ENCODE data around the gene WWTR1. TPM values are rescaled to one million over a fixed set of nuclear protein-coding genes. Genes with fewer than 3 reads are reported as not detected.

Gene WWTR1
- polyA plus RNA-seq, 2 donors = 29.2 to 31.2 TPM

DNA sequence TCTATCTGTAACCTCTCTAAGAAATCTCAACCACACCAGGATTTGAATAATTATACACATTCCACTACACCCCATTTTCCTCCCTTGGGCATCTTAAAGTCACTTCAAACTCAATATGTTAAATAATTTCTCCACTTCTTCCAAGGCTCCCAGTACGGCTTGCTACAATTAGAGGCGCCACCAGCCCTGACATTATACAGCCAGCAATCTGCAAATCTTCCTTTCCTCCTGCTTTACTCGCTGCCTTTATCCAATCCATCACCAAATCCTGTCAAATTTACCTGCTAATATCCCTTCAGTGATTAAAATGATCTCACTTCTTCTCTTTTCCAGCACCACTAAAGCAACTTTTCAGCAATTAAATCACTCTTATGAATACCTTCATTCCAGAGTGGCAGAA is 13.9 kb downstream of the WWTR1 start:
- H3K4me3 ChIP-seq (ENCODE audit: low read depth in 1 of 2, low read length in 2 of 2) = no peak overlapping the region
- H3K27me3 ChIP-seq (ENCODE audit: control insufficient read depth in 1 of 2, insufficient read depth in 2 of 2, low read length in 2 of 2) = no peaks in the 10 kb centered on the region
- H3K9me3 ChIP-seq (ENCODE audit: control insufficient read depth in 2 of 2, insufficient read depth in 1 of 2, low read depth in 1 of 2, low read length in 1 of 2) = no peaks in the 10 kb centered on the region
- H3K4me1 ChIP-seq (ENCODE audit: control insufficient read depth in 2 of 2, insufficient read depth in 2 of 2, low read length in 1 of 2) = peaks cover 2 to 3% of the 10 kb centered on the region in 2 donors
- 68 to 75% methylated on average over 3 of the region's 3 CpGs for WGBS, 2 donors
- no peaks in the 10 kb centered on the region for H3K36me3 ChIP-seq (ENCODE audit: control insufficient read depth in 2 of 2, insufficient read depth in 2 of 2, low read length in 1 of 2)
- H3K27ac ChIP-seq (ENCODE audit: low read depth in 2 of 2, low read length in 1 of 2) = no peak overlapping the region

DNA sequence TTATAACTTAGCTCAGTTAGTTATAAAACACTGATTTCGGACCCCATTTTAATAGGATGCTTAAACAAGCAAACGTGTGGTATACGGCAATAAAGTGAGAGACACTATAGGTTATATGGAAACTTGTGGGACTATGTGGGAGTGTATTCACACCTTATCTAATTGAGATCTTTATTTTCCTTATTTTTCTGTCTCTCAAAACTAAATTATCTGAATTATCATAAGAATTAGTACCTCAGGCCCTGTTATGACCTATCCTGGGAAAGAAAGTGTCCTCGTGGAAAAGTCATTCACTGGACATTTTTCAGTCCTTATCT is 14.4 kb downstream of the WWTR1 start:
- H3K27ac ChIP-seq (ENCODE audit: low read depth in 2 of 2, low read length in 1 of 2) = no peak overlapping the region
- H3K4me1 ChIP-seq (ENCODE audit: control insufficient read depth in 2 of 2, insufficient read depth in 2 of 2, low read length in 1 of 2) = peaks cover 2 to 3% of the 10 kb centered on the region in 2 donors
- no peak overlapping the region for H3K4me3 ChIP-seq (ENCODE audit: low read depth in 1 of 2, low read length in 2 of 2)

DNA sequence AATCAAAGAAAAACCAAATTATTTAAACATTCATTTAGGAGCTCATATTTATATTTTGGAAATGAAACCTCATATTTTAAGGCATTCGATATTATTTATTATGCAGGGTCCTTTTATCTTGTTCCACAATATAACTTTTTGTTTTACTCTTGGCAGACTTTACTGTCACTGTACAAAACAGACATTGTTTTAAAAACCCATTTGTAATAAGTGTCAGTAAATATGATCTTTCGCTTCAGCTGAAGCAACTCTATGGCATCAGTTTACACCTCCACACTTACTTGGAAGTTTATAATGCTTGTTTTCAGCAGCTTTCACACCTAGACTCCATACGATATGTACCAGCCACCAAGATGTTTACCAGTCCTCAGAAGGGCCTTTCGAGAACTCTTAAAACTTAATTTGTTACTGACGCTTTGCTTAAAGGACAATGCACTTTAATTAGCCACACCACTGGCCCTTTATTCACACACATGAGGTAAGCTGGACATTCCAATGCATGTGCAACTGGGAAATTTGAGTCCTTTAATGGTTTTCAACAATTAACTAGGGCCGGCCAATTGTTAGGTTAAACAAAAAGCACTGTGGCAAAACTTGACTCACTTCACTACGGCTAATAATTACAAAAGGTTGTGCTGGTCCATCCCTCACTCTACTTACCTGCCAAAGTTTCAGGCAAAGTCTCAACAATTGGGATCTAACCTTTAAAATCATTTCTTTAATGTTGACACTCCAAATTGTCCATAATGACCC is 16.7 kb downstream of the WWTR1 start:
- 59 to 64% methylated on average over 7 of the region's 7 CpGs for WGBS, 2 donors
- Histone ChIP-seq H3K9me3 (ENCODE audit: control insufficient read depth in 2 of 2, insufficient read depth in 1 of 2, low read depth in 1 of 2, low read length in 1 of 2) (no peaks in the 10 kb centered on the region), H3K27ac (ENCODE audit: low read depth in 2 of 2, low read length in 1 of 2) (no peak overlapping the region), H3K36me3 (ENCODE audit: control insufficient read depth in 2 of 2, insufficient read depth in 2 of 2, low read length in 1 of 2) (no peaks in the 10 kb centered on the region), H3K4me1 (ENCODE audit: control insufficient read depth in 2 of 2, insufficient read depth in 2 of 2, low read length in 1 of 2) (no peaks in the 10 kb centered on the region), H3K27me3 (ENCODE audit: control insufficient read depth in 1 of 2, insufficient read depth in 2 of 2, low read length in 2 of 2) (no peaks in the 10 kb centered on the region), H3K4me3 (ENCODE audit: low read depth in 1 of 2, low read length in 2 of 2) (no peak overlapping the region)

More for the DNA sequence above, 14.4 kb downstream of the WWTR1 start:
- no peaks in the 10 kb centered on the region for H3K27me3 ChIP-seq (ENCODE audit: control insufficient read depth in 1 of 2, insufficient read depth in 2 of 2, low read length in 2 of 2)
- no peaks in the 10 kb centered on the region for H3K9me3 ChIP-seq (ENCODE audit: control insufficient read depth in 2 of 2, insufficient read depth in 1 of 2, low read depth in 1 of 2, low read length in 1 of 2)
- WGBS, 2 donors = 62 to 75% methylated on average over 4 of the region's 4 CpGs
- no peaks in the 10 kb centered on the region for H3K36me3 ChIP-seq (ENCODE audit: control insufficient read depth in 2 of 2, insufficient read depth in 2 of 2, low read length in 1 of 2)

DNA sequence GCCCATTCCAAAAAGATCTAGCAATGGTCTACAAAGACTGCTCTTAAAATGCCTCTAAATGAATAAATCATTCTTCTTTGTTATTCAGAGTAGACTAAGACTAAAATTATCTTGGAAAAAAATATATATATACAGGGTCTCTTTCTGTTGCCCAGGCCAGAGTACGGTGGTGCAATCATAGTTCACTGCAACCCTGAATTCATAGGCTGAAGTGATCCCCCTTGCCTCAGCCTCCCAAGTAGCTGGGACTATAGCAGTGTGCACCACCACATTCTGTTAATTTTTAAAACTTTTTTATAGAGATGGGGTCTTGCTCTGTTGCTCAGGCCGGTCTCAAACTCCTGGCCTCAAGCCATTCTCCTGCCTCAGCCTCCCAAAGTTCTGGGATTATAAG is 18.7 kb downstream of the WWTR1 start:
- no peaks in the 10 kb centered on the region for H3K36me3 ChIP-seq (ENCODE audit: control insufficient read depth in 2 of 2, insufficient read depth in 2 of 2, low read length in 1 of 2)
- H3K9me3 ChIP-seq (ENCODE audit: control insufficient read depth in 2 of 2, insufficient read depth in 1 of 2, low read depth in 1 of 2, low read length in 1 of 2) = no peaks in the 10 kb centered on the region
- H3K4me1 ChIP-seq (ENCODE audit: control insufficient read depth in 2 of 2, insufficient read depth in 2 of 2, low read length in 1 of 2) = peaks cover 0 to under 1% of the 10 kb centered on the region in 2 donors
- H3K27me3 ChIP-seq (ENCODE audit: control insufficient read depth in 1 of 2, insufficient read depth in 2 of 2, low read length in 2 of 2) = no peaks in the 10 kb centered on the region
- 72 to 85% methylated on average over 2 of the region's 2 CpGs for WGBS, 2 donors
- peak overlapping the region in 1 of 2 donors; percentile 15 for H3K4me3 ChIP-seq (ENCODE audit: low read depth in 1 of 2, low read length in 2 of 2)
- H3K27ac ChIP-seq (ENCODE audit: low read depth in 2 of 2, low read length in 1 of 2) = peak overlapping the region; percentile 63 to 78

DNA sequence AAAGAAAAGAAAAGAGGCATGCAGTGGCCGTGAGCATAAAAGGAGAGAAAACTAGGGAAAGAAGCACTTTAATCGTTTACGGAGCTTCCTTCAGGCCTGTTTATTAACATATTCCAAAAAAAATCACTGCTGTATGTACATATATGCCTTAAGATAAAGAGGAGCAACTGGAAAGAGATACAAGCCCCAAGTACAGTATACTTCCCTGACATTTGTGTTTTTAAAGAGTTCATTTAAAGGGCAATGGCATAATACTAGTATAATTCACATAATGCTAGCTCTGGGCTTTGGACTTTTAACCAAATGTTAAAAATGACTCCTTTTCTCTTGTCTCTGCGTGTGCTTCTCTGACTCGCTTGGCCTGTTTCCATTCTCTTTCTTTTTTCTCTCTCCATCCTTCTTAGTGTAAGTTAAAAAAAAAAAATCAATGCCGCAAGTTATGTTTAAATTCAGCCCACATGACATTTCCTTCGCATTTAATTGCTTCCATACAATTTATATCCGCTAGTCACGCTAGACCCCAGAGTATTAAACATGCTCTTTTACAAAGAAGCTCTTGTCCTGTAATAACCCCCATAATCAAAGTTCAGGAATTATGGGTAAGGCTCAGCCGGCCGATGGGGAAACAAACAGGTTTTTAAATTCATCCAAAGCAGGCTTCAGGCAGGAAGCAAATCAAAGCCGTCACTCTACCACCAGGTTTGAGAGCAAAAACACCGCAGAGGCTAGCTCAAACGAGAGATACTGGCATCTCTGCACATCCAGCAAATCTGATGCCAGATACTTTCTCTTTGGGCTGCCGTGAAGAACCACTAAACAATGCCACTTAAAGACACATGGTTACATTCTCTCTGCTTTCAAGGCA is 19.4 kb downstream of the WWTR1 start:
- WGBS, 2 donors = 27 to 35% methylated on average over 15 of the region's 15 CpGs
- H3K4me1 ChIP-seq (ENCODE audit: control insufficient read depth in 2 of 2, insufficient read depth in 2 of 2, low read length in 1 of 2) = peaks cover 4 to 5% of the 10 kb centered on the region in 2 donors
- peak overlapping the region in 1 of 2 donors; percentile 15 for H3K4me3 ChIP-seq (ENCODE audit: low read depth in 1 of 2, low read length in 2 of 2)

DNA sequence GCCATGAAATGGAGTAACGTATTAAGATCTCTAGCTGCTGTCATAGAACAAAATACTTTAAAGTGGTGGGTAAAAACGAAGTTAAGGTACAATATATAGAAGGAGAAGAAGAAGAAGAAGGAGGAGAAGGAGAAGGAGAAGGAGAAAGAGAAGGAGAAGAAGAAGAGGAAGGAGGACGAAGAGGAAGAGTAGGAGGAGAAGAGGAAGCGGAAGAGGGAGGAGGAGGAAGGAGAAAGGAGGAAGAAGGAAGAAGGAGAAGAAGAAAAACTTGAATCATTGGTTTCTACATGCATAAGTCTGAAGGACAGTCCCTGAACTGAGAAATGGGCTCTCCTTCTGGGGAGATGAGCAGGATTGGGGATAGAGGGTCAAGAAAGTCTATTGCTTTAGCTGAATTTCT is 22.4 kb downstream of the WWTR1 start:
- 83 to 88% methylated on average over 4 of the region's 4 CpGs for WGBS, 2 donors
- peaks cover 0 to 4% of the 10 kb centered on the region in 2 donors for H3K9me3 ChIP-seq (ENCODE audit: control insufficient read depth in 2 of 2, insufficient read depth in 1 of 2, low read depth in 1 of 2, low read length in 1 of 2)
- H3K27ac ChIP-seq (ENCODE audit: low read depth in 2 of 2, low read length in 1 of 2) = no peak overlapping the region
- peaks cover 0 to 5% of the 10 kb centered on the region in 2 donors for H3K36me3 ChIP-seq (ENCODE audit: control insufficient read depth in 2 of 2, insufficient read depth in 2 of 2, low read length in 1 of 2)
- H3K4me3 ChIP-seq (ENCODE audit: low read depth in 1 of 2, low read length in 2 of 2) = no peak overlapping the region
- H3K27me3 ChIP-seq (ENCODE audit: control insufficient read depth in 1 of 2, insufficient read depth in 2 of 2, low read length in 2 of 2) = no peaks in the 10 kb centered on the region
- H3K4me1 ChIP-seq (ENCODE audit: control insufficient read depth in 2 of 2, insufficient read depth in 2 of 2, low read length in 1 of 2) = peaks cover 4 to 5% of the 10 kb centered on the region in 2 donors

More for the DNA sequence above, 19.4 kb downstream of the WWTR1 start:
- Histone ChIP-seq H3K27ac (ENCODE audit: low read depth in 2 of 2, low read length in 1 of 2) (peak overlapping the region; percentile 63 to 78), H3K36me3 (ENCODE audit: control insufficient read depth in 2 of 2, insufficient read depth in 2 of 2, low read length in 1 of 2) (peaks cover 0 to 4% of the 10 kb centered on the region in 2 donors), H3K9me3 (ENCODE audit: control insufficient read depth in 2 of 2, insufficient read depth in 1 of 2, low read depth in 1 of 2, low read length in 1 of 2) (peaks cover 0 to 4% of the 10 kb centered on the region in 2 donors), H3K27me3 (ENCODE audit: control insufficient read depth in 1 of 2, insufficient read depth in 2 of 2, low read length in 2 of 2) (no peaks in the 10 kb centered on the region)

DNA sequence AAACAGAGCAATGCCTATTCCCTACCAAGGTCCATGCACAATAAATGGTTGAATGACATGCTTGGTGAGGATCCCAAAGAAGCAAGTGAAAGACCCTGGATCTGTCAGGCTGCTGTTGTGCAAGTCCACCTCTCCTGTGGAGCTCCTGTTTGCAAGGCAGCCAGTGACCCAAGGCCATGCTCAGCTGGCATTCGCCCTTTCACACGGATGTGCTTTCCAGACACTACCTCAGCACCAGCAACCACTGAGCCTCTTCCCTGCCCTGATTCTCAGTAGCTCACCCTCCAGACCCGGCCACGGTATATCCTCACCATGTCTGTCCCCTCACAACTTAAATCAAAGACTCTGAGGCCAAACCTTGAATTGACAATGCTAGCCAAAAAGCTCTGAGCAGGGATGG is 23.3 kb downstream of the WWTR1 start:
- H3K4me1 ChIP-seq (ENCODE audit: control insufficient read depth in 2 of 2, insufficient read depth in 2 of 2, low read length in 1 of 2) = peaks cover 4 to 5% of the 10 kb centered on the region in 2 donors
- peaks cover 0 to 6% of the 10 kb centered on the region in 2 donors for H3K36me3 ChIP-seq (ENCODE audit: control insufficient read depth in 2 of 2, insufficient read depth in 2 of 2, low read length in 1 of 2)
- H3K4me3 ChIP-seq (ENCODE audit: low read depth in 1 of 2, low read length in 2 of 2) = no peak overlapping the region
- peaks cover 0 to 4% of the 10 kb centered on the region in 2 donors for H3K9me3 ChIP-seq (ENCODE audit: control insufficient read depth in 2 of 2, insufficient read depth in 1 of 2, low read depth in 1 of 2, low read length in 1 of 2)
- H3K27me3 ChIP-seq (ENCODE audit: control insufficient read depth in 1 of 2, insufficient read depth in 2 of 2, low read length in 2 of 2) = no peaks in the 10 kb centered on the region
- H3K27ac ChIP-seq (ENCODE audit: low read depth in 2 of 2, low read length in 1 of 2) = no peak overlapping the region
- 83 to 84% methylated on average over 4 of the region's 4 CpGs for WGBS, 2 donors

DNA sequence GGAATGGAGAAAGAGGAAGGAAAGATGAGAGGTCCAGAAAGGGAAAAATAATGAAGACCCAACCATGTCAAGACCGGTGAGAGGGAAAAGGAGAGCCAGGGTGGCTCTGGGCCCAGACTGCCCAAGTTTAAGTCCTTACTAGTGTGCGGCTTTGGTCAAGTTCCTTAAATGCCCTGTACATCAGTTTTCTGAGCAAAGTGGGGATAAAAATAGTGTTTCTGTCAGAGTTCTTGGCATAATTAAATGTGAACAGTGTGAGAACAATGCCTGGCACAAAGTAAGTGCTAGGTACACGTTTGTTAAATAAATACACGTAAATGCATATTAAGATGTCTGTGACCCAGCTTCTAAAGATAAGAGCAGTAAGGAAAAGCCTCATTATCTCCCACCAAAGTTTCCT is 23.8 kb downstream of the WWTR1 start:
- 58 to 60% methylated on average over 4 of the region's 4 CpGs for WGBS, 2 donors
- H3K27me3 ChIP-seq (ENCODE audit: control insufficient read depth in 1 of 2, insufficient read depth in 2 of 2, low read length in 2 of 2) = no peaks in the 10 kb centered on the region
- no peak overlapping the region for H3K4me3 ChIP-seq (ENCODE audit: low read depth in 1 of 2, low read length in 2 of 2)
- peaks cover 0 to 6% of the 10 kb centered on the region in 2 donors for H3K36me3 ChIP-seq (ENCODE audit: control insufficient read depth in 2 of 2, insufficient read depth in 2 of 2, low read length in 1 of 2)
- H3K27ac ChIP-seq (ENCODE audit: low read depth in 2 of 2, low read length in 1 of 2) = no peak overlapping the region
- peaks cover 0 to 4% of the 10 kb centered on the region in 2 donors for H3K9me3 ChIP-seq (ENCODE audit: control insufficient read depth in 2 of 2, insufficient read depth in 1 of 2, low read depth in 1 of 2, low read length in 1 of 2)
- peaks cover 4 to 5% of the 10 kb centered on the region in 2 donors for H3K4me1 ChIP-seq (ENCODE audit: control insufficient read depth in 2 of 2, insufficient read depth in 2 of 2, low read length in 1 of 2)

DNA sequence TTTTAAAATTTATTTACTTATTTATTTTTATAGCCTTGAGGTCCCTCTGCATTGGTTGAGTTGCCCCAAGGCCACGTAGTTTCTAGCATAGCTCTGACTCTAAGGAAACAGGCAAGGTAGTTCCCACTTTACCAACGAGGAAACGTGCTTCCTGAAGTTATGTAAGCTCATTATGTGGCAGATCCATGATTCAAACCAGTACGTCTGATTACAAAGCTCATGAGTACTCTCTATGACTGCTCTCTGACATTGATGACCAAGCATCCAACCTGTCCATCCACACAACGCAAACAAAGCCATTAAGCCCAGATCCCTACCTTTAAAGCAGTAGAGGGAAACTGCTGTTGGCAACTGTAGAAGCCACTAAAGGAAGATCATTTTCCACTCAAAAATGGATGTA is 25.6 kb downstream of the WWTR1 start:
- Histone ChIP-seq H3K4me3 (ENCODE audit: low read depth in 1 of 2, low read length in 2 of 2) (no peak overlapping the region), H3K36me3 (ENCODE audit: control insufficient read depth in 2 of 2, insufficient read depth in 2 of 2, low read length in 1 of 2) (peaks cover 0 to 6% of the 10 kb centered on the region in 2 donors), H3K27me3 (ENCODE audit: control insufficient read depth in 1 of 2, insufficient read depth in 2 of 2, low read length in 2 of 2) (no peaks in the 10 kb centered on the region), H3K9me3 (ENCODE audit: control insufficient read depth in 2 of 2, insufficient read depth in 1 of 2, low read depth in 1 of 2, low read length in 1 of 2) (peaks cover 0 to 4% of the 10 kb centered on the region in 2 donors), H3K27ac (ENCODE audit: low read depth in 2 of 2, low read length in 1 of 2) (no peak overlapping the region), H3K4me1 (ENCODE audit: control insufficient read depth in 2 of 2, insufficient read depth in 2 of 2, low read length in 1 of 2) (peaks cover 4 to 5% of the 10 kb centered on the region in 2 donors)
- WGBS, 2 donors = 66 to 75% methylated on average over 5 of the region's 5 CpGs

Measured in esophagus (tissue), 2 donors.